Ovary (tissue), 9 donors: ENCODE results near the gene MPPED1. TPM values are rescaled to one million over a fixed set of nuclear protein-coding genes. Genes with fewer than 3 reads are reported as not detected.

Source experiments
- polyA plus RNA-seq, 2 donors: library from polyadenylated mRNA; stranded (reverse); fragments of 200-250 nt in 1 of 2; fragments of 350-450 nt in 1 of 2; fragmentation: Illumina TruSeq in 1 of 2; extraction: RNeasy Lipid Tissue Mini Kit (QIAGEN cat#74804) in 1 of 2; gene quantifications; one replicate each; pipeline ENCODE4 v1.2.3, GENCODE V29; 2013 to 2014
- total RNA-seq, 7 donors: library from RNA; depleted of rRNA in 2 of 7; stranded (reverse); fragments of >200 nt in 2 of 7; fragmentation: NEBNext Ultra II Directional in 3 of 7; extraction: Animal tissue kit (Norgen Biotek cat#: 25700) in 3 of 7; gene quantifications; one replicate each; pipeline versions ENCODE4 v1.1.0 to v1.2.4, GENCODE V29; 2016 to 2023
- donor health status: DM: no; HTN: no; CAD: no; lungs with moderate emphysema.
- donor health status: DM: no; HTN: no; CAD: no.
- donor health status: Bipolar disorder and iron deficiency.
- donor health status: DM: yes; HTN: yes; CAD: no.
- donor health status: DM: no; HTN: no; CAD: no.
- donor health status: DM: yes; HTN: yes; CAD: no.

MPPED1 gene
- total and polyA plus RNA-seq, 9 donors, result 0.45 to 4.1 (median 2.1) TPM

Other genes with a start within 250 kb of the MPPED1 start
- 10 to 100 TPM; 17.0 to 68.4 (median 43.6) TPM for gene TTLL12, start 224.9 kb upstream of the MPPED1 start, total RNA-seq
- 10 to 100 TPM in 1 of 2 donors, 1 to 10 TPM in 1; 5.8 to 27.9 TPM for gene TTLL12, start 224.9 kb upstream of the MPPED1 start, polyA plus RNA-seq
- 100 to 1,000 TPM in 4 of 7 donors, 10 to 100 TPM in 1, 1 to 10 TPM in 2; 5.5 to 202 (median 101) TPM for gene SCUBE1, start 68.6 kb upstream of the MPPED1 start, total RNA-seq
- 10 to 100 TPM; 11.1 to 20.1 TPM for gene SCUBE1, start 68.6 kb upstream of the MPPED1 start, polyA plus RNA-seq